ENCODE data around the gene CCDC71L. TPM values are rescaled to one million over a fixed set of nuclear protein-coding genes. Genes with fewer than 3 reads are reported as not detected.

The CCDC71L gene
- total and polyA plus RNA-seq, 4 donors = 7.4 to 16.6 (median 12.3) TPM

DNA sequence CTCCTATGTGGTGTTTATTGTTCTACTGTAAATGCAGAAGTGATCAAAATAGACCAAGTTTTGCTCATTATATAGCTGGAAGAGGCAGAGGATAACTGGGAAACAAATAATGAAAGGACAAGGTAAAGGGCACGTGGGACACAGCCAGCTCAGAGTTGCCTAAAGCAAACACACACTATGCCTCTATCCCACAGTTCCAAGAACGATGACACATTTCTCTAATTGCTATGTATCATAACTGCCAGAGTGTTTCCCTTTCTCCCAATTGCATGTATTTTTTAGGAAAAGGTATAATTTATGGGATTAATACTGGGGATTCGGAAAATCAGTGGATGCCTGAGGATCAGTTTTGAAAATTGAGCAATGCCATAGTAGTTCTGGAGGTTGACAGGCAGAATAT, 49.0 kb downstream of the CCDC71L start:
- 46% methylated on average over 3 of the region's 3 CpGs for WGBS
- no peaks in the 10 kb centered on the region for H3K36me3 ChIP-seq (ENCODE audit: control insufficient read depth in 4 of 4, insufficient read depth in 3 of 4, low read depth in 1 of 4, low read length in 3 of 4)
- no peak overlapping the region for H3K4me3 ChIP-seq (ENCODE audit: low read depth in 1 of 3, low read length in 3 of 3)
- DNase-seq (ENCODE audit: low spot score) = no peak
- peaks cover 0 to 16% (median 5%) of the 10 kb centered on the region in 4 donors for H3K4me1 ChIP-seq (ENCODE audit: control insufficient read depth in 4 of 4, insufficient read depth in 4 of 4, low read length in 3 of 4)
- H3K27ac ChIP-seq (ENCODE audit: low read depth in 1 of 2, low read length in 2 of 2) = peak overlapping the region; percentile 73 to 78
- peak; percentile 55 to 83 for TF ChIP-seq HNF4A (conservative IDR thresholded peaks at IDR 0.05)
- TF ChIP-seq ATF3 (IDR thresholded peaks at IDR 0.05) = peak; percentile 43
- peak; percentile 64 for TF ChIP-seq FOXA2 (IDR thresholded peaks at IDR 0.05)
- TF ChIP-seq JUND (IDR thresholded peaks at IDR 0.05) = peak; percentile 65 to 82
- TF ChIP-seq TAF1 (conservative IDR thresholded peaks at IDR 0.05) = no peak
- TF ChIP-seq, protein P1, sequence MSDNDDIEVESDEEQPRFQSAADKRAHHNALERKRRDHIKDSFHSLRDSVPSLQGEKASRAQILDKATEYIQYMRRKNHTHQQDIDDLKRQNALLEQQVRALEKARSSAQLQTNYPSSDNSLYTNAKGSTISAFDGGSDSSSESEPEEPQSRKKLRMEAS (IDR thresholded peaks at IDR 0.05) = peak; percentile 47
- peak; percentile 79 for TF ChIP-seq SP1 (IDR thresholded peaks at IDR 0.05)
- TF ChIP-seq RXRA (IDR thresholded peaks at IDR 0.05) = peak; percentile 19 to 66
- TF ChIP-seq NR2F2 (IDR thresholded peaks at IDR 0.05) = no peak
- TF ChIP-seq YY1 (IDR thresholded peaks at IDR 0.05) = no peak
- peak; percentile 27 to 35 for TF ChIP-seq RAD21 (IDR thresholded peaks at IDR 0.05)
- TF ChIP-seq GABPA (IDR thresholded peaks at IDR 0.05 in 1 of 2, conservative IDR thresholded peaks at IDR 0.05 in 1 of 2) = no peak
- TF ChIP-seq EGR1 (IDR thresholded peaks at IDR 0.05; ENCODE audit: low read depth in 2 of 2) = no peak
- no peaks in the 10 kb centered on the region for H3K27me3 ChIP-seq (ENCODE audit: control insufficient read depth in 4 of 4, insufficient read depth in 4 of 4, low read length in 3 of 4)
- peaks cover 0 to 2% (median 0%) of the 10 kb centered on the region in 4 donors for H3K9me3 ChIP-seq (ENCODE audit: control insufficient read depth in 4 of 4, low read length in 3 of 4)
- H3K9ac ChIP-seq (ENCODE audit: low read depth in 1 of 2, low read length in 2 of 2) = peak overlapping the region in 1 of 2 donors; percentile 21

- H3K27me3 ChIP-seq (ENCODE audit: control insufficient read depth in 4 of 4, insufficient read depth in 4 of 4, low read length in 3 of 4) = no peaks in the 10 kb centered on the region
- peaks cover 0 to 2% (median 0%) of the 10 kb centered on the region in 4 donors for H3K9me3 ChIP-seq (ENCODE audit: control insufficient read depth in 4 of 4, low read length in 3 of 4)
- peak overlapping the region; percentile 73 to 78 for H3K27ac ChIP-seq (ENCODE audit: low read depth in 1 of 2, low read length in 2 of 2)
- H3K9ac ChIP-seq (ENCODE audit: low read depth in 1 of 2, low read length in 2 of 2) = peak overlapping the region in 1 of 2 donors; percentile 21
- peaks cover 0 to 16% (median 5%) of the 10 kb centered on the region in 4 donors for H3K4me1 ChIP-seq (ENCODE audit: control insufficient read depth in 4 of 4, insufficient read depth in 4 of 4, low read length in 3 of 4)
- no peak overlapping the region for H3K4me3 ChIP-seq (ENCODE audit: low read depth in 1 of 3, low read length in 3 of 3)
- H3K36me3 ChIP-seq (ENCODE audit: control insufficient read depth in 4 of 4, insufficient read depth in 3 of 4, low read depth in 1 of 4, low read length in 3 of 4) = no peaks in the 10 kb centered on the region
- TF ChIP-seq RXRA (IDR thresholded peaks at IDR 0.05) = peak in 1 of 2 donors; percentile 34
- peak in 1 of 2 donors; percentile 25 for TF ChIP-seq RAD21 (IDR thresholded peaks at IDR 0.05)
- TF ChIP-seq, protein P1 (IDR thresholded peaks at IDR 0.05) = peak; percentile 5
- peak in 1 of 2 donors; percentile 36 for TF ChIP-seq HNF4A (conservative IDR thresholded peaks at IDR 0.05)
- TF ChIP-seq YY1 (IDR thresholded peaks at IDR 0.05) = peak; percentile 58
- TF ChIP-seq JUND (IDR thresholded peaks at IDR 0.05) = no peak
- TF ChIP-seq, protein P2, sequence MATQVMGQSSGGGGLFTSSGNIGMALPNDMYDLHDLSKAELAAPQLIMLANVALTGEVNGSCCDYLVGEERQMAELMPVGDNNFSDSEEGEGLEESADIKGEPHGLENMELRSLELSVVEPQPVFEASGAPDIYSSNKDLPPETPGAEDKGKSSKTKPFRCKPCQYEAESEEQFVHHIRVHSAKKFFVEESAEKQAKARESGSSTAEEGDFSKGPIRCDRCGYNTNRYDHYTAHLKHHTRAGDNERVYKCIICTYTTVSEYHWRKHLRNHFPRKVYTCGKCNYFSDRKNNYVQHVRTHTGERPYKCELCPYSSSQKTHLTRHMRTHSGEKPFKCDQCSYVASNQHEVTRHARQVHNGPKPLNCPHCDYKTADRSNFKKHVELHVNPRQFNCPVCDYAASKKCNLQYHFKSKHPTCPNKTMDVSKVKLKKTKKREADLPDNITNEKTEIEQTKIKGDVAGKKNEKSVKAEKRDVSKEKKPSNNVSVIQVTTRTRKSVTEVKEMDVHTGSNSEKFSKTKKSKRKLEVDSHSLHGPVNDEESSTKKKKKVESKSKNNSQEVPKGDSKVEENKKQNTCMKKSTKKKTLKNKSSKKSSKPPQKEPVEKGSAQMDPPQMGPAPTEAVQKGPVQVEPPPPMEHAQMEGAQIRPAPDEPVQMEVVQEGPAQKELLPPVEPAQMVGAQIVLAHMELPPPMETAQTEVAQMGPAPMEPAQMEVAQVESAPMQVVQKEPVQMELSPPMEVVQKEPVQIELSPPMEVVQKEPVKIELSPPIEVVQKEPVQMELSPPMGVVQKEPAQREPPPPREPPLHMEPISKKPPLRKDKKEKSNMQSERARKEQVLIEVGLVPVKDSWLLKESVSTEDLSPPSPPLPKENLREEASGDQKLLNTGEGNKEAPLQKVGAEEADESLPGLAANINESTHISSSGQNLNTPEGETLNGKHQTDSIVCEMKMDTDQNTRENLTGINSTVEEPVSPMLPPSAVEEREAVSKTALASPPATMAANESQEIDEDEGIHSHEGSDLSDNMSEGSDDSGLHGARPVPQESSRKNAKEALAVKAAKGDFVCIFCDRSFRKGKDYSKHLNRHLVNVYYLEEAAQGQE (IDR thresholded peaks at IDR 0.05) = no peak
- WGBS = 33% methylated on average over 6 of the region's 6 CpGs
- no peak for DNase-seq (ENCODE audit: low spot score)
These were observed 49.7 kb downstream of the CCDC71L start for GRCh38 chr7:106610996-106611886.
